ENCODE data around the gene RNASEH2B.

RNASEH2B gene

GRCh38 chr13:50908371-50908770 lies 1.2 kb upstream of the RNASEH2B start:
- no peak for DNase-seq

- no peak for DNase-seq
These were observed 854 bp downstream of the RNASEH2B start for GRCh38 chr13:50910485-50910805.

DNA sequence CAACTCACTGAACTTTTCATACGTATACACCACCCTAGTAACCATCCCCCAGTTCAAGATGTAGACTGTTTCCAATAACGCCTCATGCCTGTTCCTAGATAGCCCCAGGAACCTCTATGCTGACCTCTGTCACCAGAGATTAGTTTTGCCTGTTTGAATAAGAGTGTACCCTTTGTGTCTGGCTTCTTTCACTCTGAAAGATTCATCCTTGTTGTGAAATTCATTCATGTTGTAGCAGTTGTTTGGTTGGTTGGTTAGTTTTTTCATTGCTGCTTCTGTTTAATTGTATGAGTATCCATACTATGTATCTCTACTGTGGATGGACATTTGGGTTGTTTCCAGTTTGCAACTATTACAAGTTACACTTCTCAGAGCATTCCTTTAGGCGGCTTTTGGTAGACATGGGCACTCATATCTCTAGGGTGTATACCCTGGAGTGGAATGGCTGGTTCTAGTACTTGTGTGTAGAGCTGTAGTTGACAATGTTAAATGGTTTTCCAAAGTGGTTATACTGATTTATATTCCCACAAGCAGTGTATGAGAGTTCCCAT lies 1.6 kb downstream of the RNASEH2B start:
- DNase-seq = no peak

DNA sequence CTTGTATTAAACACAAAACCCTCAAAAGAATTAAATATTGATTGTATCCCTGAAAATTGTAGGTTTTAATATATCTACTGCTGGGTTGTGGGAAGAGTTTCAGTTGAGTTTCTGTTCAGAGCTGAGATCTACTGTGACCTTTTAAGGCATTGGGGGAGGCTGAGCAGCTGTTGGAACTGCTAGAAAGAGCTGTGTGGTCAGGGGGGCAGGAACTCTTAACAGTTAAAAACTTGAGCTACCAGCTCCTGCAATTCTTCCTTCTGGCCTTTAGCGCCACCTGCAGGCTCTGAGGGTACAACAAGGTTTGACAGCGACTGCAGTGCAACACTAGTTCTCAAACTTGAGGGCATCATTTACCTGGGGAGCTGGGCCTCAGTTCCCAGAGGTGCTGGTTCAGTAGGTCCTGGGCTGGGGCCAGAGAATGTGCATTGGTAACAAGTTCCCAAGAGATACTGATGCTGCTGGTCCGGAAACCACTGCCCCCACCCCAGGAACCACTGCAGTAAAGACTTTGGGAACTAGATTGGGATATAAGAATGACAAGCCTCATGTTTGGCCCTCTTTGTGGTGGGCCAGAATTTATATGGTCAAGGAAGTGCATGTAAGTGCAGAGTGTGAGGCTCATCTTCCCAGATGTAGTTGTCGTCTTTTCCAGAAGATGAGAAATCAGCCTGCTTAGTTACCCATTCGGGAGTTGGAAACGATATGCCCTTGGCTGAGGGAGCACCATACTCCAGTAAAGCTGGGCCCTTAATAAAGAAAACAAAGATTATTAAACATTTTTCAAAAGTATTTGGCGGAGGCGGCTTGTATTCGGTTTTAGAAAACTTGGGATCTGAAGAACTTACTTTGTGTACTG lies 2.6 kb downstream of the RNASEH2B start:
- peak; percentile 50 for DNase-seq

DNA sequence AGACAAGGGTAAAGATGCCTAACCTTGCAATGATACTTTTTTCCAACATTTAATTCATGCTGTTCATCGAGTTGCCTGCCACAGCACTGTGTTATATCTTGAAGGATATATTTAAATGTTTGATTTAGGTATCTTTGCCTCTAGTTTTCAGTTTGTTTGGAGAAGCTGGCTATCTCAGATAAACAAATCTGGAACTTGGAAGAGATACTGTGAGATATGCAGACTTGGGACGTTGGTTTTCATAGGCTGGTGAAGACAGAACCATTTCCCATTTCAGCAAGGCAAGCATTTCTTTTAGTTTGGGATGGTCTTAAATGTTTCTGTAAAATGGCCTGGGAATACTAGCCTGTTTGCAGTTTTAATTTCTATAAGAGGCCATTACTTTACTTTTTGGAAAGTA lies 3.3 kb downstream of the RNASEH2B start:
- DNase-seq = no peak

DNA sequence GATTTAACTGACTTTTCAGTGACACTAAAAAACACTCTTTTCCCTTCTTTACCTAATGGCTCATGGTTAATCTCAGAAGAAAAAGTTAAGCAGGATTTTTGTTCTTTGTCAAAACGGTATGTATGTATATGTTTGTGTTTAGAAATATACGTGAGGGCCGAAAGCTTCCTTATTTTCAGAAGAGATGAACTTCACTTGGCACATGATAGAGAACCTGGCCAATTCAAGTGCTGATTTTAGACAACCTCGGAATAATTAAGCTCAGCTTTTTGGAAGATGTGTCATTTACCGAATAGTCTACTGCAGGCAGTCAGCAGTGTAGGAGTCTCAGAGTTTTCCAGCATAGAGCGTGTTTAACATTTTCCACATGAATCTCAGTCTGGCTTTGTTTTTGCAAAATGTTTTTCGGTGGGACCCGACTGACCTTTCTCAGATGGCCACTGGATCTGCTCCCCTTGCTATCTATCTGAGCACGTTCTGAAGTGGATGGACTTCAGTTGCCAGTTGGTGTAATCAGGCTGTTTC lies 4.6 kb downstream of the RNASEH2B start:
- no peak for DNase-seq

GRCh38 chr13:50914848-50915247 lies 5.3 kb downstream of the RNASEH2B start:
- no peak for DNase-seq

- no peak for DNase-seq
These were observed 6.0 kb downstream of the RNASEH2B start for GRCh38 chr13:50915565-50915964.

GRCh38 chr13:50916701-50917184 lies 7.2 kb downstream of the RNASEH2B start:
- no peak for DNase-seq

GRCh38 chr13:50917572-50917971 lies 8.0 kb downstream of the RNASEH2B start:
- no peak for DNase-seq

GRCh38 chr13:50918567-50918966 lies 9.0 kb downstream of the RNASEH2B start:
- DNase-seq = no peak

GRCh38 chr13:50919277-50919676 lies 9.7 kb downstream of the RNASEH2B start:
- DNase-seq = no peak

GRCh38 chr13:50921706-50922105 lies 12.1 kb downstream of the RNASEH2B start:
- no peak for DNase-seq

- DNase-seq = no peak
These were observed 13.7 kb downstream of the RNASEH2B start for GRCh38 chr13:50923272-50923671.

- no peak for DNase-seq
These were observed 14.4 kb downstream of the RNASEH2B start for GRCh38 chr13:50924025-50924424.

DNA sequence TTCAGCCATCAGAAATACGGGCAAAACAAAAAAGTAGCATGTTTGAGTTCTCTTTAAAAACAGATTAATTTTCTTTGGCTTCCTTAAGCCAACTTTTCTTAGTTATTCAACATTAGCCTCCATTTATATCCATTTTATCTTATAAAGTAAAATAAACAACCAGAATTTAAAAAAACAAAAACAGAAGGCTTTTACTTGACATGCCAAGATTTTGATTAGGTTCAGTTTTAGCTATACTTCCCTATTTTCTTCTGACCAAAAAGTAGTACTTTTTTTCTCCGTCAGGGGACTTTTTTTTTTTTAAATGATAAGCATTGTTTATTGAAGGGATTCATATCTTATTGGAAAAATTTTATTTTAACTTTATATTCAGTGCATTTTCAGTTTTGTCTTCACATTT lies 18.1 kb downstream of the RNASEH2B start:
- no peak for DNase-seq

DNA sequence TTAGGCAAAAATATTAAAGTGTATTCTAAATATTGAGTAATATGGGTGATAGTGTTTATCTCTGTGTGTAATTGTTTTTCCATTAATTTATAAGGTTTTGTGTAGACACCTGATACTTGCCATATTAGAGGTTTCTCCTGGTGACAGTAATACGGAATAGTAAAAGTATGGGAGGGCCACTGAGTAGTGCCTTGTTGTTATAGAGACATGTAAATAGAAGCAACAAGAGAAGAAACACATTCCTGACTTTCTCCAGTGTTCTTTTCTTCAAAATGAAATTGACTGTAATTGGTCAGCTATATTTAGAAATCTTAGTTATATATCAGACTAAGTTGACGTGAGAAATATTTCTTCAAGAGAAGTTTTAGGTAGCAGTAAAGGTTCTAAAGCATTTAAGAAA lies 18.5 kb downstream of the RNASEH2B start:
- no peak for DNase-seq

GRCh38 chr13:50928659-50929462 lies 19.3 kb downstream of the RNASEH2B start:
- no peak for DNase-seq

GRCh38 chr13:50932091-50932490 lies 22.5 kb downstream of the RNASEH2B start:
- DNase-seq = peak; percentile 46

GRCh38 chr13:50934735-50935435 lies 25.3 kb downstream of the RNASEH2B start:
- no peak for DNase-seq

DNA sequence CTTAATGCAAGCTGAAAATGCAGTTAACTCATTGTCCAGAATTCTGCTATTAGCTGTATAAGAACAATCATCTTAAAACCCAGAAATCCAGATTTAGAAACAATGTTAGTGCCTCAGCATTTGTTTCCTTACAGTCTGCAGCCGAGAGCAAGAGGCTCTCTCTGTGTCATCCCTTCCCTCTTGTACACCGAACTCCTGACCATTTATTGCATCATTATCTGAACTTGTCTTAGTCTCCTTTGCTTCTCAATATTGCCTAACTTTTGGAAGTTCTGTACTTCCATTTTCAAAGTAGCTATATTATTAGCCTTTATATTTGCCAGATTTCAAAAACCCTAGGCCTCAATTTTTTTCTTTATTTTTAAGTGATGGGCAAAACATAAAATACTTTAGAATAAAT lies 27.1 kb downstream of the RNASEH2B start:
- DNase-seq = no peak

GRCh38 chr13:50940509-50940908 lies 30.9 kb downstream of the RNASEH2B start:
- DNase-seq = no peak

DNA sequence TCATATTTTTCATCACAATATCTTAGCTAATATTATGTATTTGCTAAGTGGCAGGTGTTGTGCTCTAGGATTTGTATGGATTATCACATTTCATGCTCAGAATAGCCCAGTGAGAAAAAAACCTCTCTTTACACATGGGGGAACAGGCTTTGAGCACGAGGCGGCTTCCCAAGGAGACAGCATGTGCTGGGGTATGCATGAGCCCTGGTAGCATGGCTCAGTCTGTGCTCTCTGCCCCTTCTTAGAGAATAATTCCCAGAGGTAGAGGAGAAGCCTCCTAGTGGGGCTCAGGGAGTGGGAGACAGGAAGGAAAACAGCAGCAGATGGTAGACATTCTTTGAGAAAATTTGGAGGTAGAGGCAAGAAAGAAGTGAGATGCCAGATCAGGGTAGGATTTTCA lies 31.6 kb downstream of the RNASEH2B start:
- DNase-seq = peak; percentile 0

All from NCI-H524 treated with DMSO at 0.1 percent for 48 hours (cell line).